Activated CD8-positive, alpha-beta memory T cell treated with anti-CD3 and anti-CD28 coated beads, Interleukin-2, amount 50 U/mL, for 48 hours (primary cell): ENCODE results near the gene TUSC2.
"Not testable (repeated sequence)": the region's sequence is repeated elsewhere in the genome, so short reads cannot be mapped to it uniquely, and the experiment has no call there.

ENCODE experiments used
- DNase-seq: peaks from one replicate; pipeline ENCODE4 v3.0.0-alpha.2; 2020

Gene TUSC2

DNA sequence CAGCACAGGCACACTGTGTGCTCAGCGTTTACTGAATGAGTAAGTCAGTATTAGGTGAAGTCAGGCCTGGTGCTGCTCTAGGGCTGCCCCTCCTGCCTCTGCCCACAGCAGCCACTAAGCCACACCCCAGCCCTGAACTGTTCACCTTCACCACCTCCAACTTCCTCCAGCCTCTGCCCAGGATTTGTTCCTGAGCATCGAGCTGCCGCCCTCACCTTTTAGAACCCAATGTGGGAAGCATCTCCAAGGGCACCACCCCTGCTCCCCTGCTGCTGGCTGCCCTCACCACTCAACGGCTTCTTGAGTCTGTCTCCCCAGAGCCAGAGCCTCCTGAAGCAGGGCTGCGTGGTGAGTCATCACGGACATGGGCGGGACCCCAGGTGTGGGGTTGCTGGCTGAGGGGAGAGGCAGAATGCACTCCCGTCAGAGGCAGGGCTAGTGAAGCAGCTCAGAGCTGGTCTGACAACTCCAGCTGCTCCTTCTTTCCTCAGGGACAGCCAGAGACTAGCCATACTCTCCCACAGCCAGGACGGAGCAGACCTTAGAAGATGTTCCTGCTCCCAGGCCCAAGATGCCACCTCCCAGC is 11.3 kb downstream of the TUSC2 start:
- peak; percentile 80 for DNase-seq

DNA sequence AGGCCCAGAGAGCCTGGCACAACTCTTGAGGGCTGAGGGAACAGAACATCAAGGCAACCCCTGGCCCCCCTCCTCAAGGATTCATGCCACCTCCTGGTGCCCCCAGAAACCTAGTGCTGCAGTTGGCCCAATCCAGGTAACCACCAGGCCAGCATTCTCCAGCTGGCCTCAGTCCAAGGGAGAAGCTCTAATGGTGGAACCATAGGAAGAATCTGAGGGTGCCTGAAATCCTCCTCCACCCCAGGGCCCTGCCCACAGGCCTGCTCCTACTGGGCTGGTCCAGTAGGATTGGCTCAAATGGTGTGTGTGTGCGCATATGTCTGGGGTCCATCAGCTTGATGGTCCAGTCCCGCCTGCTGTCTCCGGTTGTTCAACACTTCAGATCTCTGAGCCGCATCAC is 13.2 kb downstream of the TUSC2 start:
- DNase-seq: no peak

DNA sequence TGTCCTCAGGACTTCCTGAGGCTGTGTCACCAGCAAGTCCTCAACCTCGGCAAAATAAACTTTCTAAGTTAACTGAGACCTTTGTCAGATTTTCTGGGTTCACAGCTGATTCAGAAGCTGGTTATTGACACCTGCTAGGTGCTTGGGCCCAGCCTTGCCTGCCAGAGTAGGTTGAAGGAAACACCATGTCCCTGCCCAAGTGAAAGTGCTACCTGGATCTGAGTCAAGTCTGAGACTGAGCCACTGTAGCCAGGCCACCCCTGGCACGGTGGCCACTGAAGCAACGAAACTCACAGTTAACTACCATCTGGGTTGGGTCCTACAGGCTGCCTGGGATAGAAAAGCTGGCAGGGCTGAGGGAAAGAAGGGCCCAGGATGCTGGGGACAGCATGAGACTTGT is 13.7 kb downstream of the TUSC2 start:
- DNase-seq: no peak

DNA sequence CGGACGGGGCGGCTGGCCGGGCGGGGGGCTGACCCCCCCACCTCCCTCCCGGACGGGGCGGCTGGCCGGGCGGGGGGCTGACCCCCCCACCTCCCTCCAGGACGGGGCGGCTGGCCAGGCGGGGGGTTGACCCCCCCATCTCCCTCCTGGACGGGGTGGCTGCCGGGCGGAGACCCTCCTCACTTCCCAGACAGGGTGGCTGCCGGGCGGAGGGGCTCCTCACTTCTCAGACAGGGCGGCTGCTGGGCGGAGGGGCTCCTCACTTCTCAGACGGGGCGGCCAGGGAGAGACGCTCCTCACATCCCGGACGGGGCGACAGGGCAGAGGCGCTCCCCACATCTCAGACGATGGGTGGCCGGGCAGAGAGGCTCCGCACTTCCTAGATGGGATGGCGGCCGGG is 16.0 kb downstream of the TUSC2 start:
- DNase-seq: not testable (repeated sequence)

DNA sequence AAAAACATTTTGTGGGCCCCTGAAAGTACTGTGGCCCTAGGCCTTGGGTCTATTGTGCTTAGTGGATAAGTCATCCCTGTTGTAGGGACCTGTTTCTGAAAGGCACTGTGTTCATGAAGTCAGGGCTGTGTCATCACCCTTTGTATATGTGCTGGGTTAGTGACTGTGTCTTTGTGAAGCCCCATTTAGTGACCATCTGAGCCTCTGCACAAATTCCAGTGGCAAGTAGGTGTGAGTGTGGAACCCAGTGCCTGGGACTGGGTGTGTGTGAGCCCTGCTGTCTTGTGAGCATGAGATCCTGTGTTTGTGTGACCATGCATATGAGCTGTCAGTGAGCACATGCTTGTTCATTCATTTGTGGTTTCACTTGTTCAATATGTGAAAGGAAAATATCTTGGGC is 23.4 kb downstream of the TUSC2 start:
- DNase-seq: no peak

DNA sequence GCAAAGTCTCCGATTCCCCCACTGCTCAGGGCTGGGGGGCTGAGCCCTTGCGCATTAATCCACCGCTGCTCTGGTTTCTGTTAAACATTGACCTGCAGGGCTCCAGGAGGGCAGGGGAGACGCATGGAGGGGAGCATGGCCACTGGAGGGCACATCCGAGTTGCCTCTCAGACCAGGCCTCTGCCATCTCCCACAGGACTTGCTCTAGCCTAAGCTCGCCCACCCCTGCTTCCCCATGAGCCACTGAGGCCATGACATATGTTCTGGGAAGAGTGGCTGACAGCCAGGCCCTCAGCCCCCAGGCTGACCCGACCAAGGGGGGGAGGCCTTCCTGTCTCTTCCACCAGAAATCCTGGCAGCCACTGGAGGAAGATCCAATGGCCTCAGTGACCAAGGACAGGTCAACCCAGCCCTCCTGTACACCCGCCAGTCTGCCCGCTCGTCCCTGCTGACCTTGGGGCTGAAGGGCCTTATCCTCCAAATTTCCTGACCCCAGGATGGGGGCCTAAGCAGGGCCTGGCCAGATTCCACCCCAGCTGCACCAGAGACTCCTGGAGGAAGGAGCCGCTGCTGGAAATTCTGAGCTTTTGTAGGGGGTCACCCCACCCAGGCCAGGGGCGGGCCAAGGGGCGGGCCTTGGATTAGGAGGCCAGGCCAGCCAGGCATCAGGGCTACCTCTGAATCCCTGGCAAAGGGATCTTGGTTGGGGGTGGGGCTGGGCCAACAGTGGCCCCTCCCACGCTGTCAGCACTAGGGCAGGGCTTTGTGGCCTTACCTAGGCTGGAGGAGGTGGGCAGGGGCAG is 24.8 kb downstream of the TUSC2 start, which contains the start of gene HYAL1:
HYAL1 (minus strand) TSS at position 562 of the 803 bp plus-strand sequence. CDS start 618 bp downstream, outside the sequence.
- DNase-seq: no peak

DNA sequence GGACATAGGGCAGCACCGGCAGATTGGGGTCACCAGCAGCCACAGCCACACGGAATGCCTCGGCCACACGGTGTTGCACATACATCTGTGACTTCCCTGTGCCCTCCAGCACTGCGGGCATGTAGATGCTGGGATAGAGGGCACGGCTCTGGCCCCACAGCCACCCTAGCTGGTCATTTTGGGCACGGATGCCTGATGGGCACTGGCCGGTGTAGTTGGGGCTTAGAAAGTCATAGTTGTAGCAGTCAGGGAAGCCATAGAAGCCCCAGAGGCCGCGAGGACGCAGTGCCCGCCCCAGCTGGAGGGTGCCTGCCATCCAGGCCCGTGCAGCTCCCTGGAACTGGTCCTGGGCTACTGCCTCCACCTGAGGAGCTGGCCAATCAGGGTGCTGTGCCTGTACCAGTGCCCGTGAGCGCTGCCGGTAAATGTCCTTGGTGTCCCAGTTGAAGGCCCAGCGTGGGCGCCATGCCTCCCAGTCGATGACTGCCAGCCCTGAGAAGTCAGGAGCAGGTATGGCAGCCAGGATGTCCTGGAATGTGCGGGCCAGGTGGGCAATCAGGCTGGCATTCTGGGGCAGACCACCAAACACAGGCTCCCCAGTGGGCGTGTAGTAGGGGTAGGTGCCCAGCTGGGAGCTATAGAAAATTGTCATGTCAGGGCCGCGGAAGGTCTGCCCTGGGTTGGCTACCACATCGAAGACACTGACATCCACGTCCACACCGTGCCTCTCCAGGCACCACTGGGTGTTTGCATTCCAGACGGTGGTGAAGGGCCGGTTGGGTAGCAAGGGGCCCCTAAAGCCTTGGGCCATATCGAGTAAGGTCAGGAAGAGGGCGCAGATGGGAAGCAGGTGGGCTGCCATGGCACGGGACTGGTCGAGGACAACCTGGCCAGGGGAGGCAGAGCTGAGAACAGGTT is 25.7 kb downstream of the TUSC2 start:
- no peak for DNase-seq

DNA sequence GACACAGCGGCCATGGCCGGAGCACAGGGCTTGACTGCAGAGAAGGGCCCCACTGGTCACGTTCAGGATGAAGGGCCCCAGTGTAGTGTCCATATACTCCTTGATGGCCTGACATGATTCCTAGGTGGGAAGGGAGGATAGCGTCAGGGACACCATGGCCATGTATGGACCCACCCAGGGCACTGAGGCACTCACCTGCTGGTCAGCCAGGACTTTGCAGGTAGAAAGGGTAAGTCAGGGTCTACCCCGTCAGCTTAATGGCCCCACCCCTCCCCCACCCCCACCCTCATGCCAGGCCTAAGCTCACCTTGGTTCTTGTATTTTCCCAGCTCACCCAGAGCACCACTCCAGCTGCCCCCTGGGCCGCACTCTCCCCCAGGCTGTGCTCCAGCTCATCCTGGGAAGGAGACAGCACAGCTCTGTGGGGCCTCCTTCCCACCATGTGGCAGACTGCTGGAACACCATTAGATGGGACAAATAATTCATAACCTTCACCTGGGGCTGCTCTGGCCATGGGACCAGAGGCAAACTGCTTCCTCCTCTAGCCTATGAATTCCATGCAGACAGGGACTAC is 27.3 kb downstream of the TUSC2 start:
- no peak for DNase-seq

DNA sequence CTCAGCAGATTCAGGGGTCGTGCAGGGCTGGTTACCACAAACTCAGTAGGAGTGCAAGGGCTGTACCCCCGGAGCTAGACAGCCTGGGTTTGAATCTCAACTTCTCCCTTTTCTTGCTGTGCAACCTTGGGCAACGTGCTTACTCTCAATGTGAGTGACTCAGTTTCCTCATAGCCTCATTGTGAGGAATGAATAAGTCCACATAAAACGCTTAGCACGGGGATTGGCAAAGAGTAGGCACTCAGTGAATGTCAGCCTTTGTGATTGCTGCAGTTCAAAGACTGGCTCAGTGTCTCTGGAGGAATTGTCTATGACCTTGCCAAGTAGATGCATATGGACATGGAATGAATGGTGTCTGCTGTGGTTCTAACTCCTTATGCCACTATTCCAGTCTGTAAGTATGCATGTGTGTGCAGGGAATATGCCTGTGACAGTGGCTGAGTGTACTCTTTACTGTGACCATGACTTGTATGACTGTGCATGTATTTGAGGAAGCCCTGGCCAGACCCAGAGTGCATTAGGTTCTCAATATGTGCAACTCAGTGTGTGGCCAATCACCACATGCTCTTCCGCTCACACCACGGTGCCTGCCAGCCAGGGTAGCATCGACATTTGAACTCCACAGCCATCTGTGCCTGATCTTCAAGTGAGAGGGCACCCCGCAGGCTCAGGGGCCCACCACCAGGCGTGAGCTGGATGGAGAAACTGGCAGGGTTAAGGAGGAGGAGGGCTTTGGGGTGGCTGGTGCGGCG is 27.9 kb downstream of the TUSC2 start:
- DNase-seq: no peak

DNA sequence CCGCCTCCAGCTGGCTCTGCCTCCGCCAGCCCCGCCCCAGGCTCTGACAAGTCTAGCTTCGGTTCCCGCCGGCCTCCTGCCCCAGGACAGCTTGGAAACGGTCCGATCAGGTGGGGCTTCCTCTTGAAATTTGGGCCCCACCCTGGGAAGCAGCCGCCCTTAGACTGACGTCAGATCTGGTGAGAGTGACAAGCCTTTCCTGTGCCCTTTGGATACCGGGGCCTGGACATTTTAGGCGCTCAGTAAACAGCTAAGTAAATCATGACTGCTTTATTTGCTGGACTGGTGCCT is 28.4 kb downstream of the TUSC2 start:
- DNase-seq: no peak

DNA sequence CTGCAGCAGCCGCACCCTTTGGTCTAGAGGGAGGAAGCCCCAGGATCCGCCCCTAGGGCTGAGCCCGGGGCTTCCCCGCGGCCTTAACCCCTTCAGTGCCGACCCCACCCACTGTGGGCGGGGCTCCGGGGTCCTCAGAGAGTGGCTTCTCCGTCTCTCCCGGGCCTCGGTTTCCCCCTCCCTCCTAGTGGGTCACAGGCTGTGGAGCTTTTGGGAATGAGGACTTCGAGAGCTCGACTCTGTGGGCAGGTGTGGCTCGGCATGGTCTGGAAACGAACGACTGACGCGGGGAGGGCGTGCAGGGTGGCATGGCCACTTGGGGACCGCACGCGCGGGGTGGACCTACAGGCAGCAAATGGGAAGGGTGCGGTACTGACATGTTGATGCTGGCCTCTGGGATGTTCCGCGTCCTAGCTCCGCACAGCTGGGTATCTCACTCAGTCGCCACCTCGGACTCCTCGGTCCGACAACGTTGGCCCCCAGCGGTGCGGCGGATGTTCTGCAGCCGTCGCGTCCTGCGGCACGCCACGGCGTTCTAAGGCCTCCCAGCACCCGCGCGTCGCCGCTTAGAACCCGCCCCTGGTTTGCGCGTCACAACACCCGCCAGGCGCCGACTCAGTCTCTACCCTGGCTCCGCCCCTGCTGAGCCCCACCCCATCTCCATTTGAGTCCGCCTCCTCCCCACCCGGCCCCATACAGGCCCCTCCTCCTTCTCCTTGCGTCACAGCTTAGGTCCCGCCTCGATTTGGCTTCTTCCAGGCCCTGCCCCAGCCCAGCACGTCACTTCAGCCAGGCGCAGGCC is 29.0 kb downstream of the TUSC2 start, which contains the start of the genes HYAL3 and NAA80:
HYAL3 (minus strand) TSS at position 570 of the 802 bp plus-strand sequence. CDS start 3,803 bp downstream, outside the sequence.
NAA80 (minus strand) TSS at position 570 of the 802 bp plus-strand sequence. CDS start 1,942 bp downstream, outside the sequence.
- DNase-seq: peak; percentile 98

DNA sequence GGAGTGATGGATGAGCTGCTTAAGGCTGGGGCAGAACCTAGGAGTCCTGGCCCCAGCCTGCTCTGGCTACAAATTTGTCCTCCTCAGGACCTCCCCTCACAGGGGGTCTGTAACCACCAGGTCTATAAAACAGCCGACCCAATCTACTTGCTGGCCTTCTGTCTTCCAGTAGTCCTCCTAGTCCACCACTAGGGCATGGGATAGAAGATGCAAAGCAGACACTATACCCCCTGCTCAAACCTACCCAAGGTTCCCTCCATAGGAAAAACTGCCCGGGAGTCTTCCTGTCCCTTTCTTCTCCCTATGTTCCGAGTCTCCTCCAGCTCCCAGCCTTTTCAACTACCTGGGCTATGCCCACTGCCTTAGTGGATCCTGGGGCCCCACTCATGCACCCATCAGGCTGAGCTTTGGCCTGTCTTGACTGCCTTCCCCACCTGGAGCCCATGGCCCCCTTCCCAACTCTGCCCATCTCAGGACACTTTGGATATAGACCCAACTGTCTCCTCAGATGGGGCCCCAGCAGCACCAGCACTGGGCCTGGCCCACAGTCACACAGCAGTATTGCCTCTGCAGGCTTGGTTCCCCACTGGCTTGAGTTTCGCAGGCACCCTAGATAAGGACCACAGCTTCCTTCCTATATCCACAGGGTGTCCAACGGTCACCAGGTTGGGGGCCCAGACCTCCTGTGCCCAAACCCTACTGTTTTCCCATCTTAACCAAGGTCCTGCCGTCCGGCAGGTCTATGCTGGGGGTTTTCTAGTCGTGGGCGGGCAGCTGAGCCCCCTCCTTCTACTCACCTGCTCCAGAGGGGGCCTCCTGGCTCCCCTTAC is 29.9 kb downstream of the TUSC2 start:
- no peak for DNase-seq

DNA sequence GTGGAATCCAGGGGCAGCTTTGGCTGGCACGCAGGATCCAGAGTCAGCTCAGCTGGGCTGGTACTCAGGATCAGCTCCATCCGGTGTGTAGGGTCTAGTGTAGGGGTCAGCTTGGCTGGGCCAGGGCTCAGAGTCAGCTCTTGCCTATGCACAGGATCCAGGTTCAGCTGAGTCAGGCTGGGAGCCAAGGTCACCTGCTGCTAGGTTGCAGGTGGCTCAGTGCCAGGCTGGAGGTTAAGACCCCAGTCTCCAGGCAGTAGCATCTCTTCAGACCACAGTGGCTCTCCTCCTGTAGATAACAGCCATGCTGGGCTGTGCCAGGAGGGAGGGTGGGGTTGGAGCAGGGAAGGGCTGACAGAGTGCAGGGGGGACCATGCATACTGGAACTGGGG is 30.6 kb downstream of the TUSC2 start:
- no peak for DNase-seq

DNA sequence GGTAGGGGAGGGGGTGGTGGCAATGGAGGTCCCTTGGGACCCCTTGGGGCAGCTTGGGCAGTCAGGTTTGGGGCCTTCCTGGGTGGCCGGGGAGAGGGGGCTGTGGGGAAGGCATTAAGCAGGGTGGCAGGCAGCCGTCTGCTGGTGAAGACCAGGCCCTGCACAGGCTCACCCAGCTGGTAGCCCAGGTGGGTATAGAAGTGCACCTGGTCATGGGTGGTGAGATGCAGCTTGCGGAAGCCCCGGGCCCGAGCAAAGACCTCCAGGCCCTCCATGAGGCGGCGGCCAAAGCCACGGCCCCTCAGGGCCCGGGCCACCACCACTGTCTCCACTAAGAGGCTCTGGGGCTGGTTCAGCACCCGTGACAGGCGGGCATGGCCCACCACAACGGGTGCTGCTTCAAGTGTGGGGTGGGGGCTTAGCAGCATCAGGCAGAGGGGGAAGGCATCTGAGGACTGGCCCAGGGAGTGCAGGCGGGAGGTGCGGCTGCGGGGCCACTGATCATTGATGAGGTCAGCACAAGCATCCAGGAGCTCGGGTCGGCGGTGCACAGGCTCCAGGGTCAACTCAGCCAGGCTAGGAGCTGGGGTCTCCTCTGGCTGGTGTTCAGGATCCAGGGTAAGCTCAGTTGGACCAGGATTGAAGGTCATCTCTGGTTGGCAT is 31.2 kb downstream of the TUSC2 start:
- DNase-seq: no peak

DNA sequence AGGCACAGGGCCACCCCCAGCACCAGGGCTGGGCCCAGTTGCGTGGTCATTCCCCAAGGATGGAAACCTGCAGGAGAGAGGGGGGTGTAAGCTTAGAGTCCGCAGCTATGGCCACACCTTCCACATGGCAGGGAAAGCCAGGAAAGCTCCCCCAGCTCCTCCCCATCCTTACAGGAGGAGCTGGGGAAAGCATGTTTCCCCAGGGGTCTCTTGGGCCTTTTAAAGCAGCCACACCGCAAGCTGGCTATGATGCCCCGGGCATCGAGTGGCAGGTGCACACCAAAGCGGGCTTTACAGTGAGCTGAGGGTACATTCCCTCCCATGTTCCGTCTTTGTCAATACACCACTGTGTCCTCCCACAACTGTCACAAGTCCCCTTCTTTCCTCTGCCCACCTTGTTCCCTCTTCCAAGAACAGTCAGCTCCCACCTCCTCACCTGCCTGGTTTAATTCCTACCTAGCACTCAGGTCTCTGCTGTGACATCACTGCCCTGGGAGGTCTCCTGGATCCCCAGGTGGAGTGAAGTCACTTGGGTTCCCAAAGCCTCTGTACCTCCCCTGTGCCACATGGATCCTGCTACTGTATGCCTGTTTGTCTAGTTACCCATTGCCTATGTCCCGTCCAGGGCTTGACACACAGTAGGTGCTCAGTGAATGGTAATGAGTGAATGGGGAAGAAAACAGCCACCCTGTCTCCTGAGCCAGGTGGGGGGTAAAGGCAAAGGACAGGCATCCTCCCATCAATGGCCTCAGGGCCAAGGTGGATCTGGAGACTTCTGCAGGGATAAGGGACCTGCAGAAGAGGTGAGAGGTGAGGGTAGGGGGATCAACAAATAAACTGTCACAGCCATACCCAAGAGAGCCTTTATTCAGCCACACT is 32.2 kb downstream of the TUSC2 start:
- no peak for DNase-seq

DNA sequence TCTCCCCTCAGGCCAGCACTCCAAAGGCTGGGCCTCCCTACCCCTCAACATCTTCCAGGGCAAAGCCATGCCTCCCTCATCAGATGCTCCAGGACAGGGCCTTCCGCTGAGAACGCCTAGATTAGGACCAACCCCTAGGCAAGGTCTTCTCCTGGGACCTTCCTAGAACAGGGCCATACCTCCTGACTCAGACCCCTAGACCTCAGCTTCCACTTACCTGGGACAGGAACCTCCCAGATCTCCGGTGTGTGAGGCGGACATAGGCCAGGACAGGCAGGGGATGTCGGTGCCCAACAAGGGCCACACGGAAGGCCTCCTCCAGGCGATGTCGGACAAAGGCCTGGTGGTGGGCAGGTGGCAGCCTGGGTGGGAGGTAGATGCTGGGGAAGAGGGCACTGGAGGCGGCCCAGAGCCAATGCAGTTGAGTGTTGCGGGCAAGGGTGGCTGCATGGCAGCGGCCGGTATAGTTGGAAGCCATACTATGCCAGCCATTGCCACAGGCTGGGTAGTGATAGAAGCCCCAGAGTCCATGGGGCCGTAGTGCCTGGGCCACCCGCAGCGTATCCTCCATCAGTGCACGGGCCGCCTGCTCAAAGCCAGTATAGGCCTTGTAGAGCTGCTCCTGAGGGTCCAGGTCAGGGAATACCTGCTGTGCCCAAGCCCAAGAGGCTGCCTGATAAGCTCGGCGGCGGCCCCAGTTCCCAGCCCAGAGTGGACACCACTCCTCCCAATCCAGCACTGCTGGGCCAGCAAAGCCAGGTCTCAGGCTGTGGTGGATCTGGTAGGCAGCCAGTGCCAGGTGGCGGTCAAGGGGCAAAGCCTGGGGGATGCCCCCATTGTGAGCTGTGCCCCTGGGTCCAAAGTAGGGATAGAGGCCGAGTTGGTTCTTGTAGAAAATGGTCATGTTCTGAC is 33.3 kb downstream of the TUSC2 start:
- DNase-seq: no peak

DNA sequence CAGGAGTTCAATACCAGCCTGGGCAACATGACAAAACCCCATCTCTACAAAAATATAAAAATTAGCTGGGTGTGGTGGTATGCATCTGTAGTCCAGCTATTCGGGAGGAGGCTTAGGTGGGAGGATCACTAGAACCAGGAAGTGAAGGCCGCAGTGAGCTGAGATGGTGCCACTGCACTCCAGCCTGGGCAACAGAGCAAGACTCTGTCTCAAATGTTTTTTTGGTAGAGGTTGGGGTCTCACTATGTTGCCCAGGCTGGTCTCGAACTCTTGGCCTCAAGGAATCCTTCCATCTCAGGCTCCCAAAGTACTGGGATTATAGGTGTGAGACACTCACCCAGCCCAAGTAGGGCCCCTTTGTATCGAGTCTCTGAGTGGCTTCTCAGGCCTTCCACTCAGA is 33.9 kb downstream of the TUSC2 start:
- no peak for DNase-seq
